GM23248 (cell line): ENCODE data around the gene PSMD5. TPM values are rescaled to one million over a fixed set of nuclear protein-coding genes. Genes with fewer than 3 reads are reported as not detected.

Experiments used
- DNase-seq: peaks from one replicate; pipeline ENCODE4 v3.0.0-alpha.2; 2015
- H2AFZ ChIP-seq: fragments of 200-600 bp; sonication (generic); 2 replicates; pipeline ENCODE4 v1.6.1; 2016; ENCODE audit warnings: antibody characterized with exemption
- H3F3A ChIP-seq: fragments of 200-600 bp; sonication (generic); 2 replicates; pipeline ENCODE4 v1.6.1; 2016; ENCODE audit warnings: mild to moderate bottlenecking, antibody characterized with exemption, mixed run types; ENCODE audit not compliant: insufficient read depth
- H3K27ac ChIP-seq: fragments of 200-600 bp; sonication (generic); 2 replicates; pipeline ENCODE4 v1.5.1; 2016; ENCODE audit warnings: mild to moderate bottlenecking
- H3K27me3 ChIP-seq: fragments of 200-600 bp; sonication (generic); replicated peaks from 2 replicates; pipeline ENCODE4 v1.6.1; 2016; ENCODE audit warnings: mild to moderate bottlenecking; ENCODE audit not compliant: insufficient read depth
- H3K36me3 ChIP-seq: fragments of 200-600 bp; sonication (generic); 2 replicates; pipeline ENCODE4 v1.6.1; 2016; ENCODE audit warnings: low read depth, mild to moderate bottlenecking
- H3K4me1 ChIP-seq: fragments of 200-600 bp; sonication (generic); 2 replicates; pipeline ENCODE4 v1.6.1; 2016; ENCODE audit warnings: mild to moderate bottlenecking; ENCODE audit not compliant: insufficient read depth
- H3K4me2 ChIP-seq: fragments of 200-600 bp; sonication (generic); one replicate; pipeline ENCODE4 v1.6.1; 2016; ENCODE audit warnings: mild to moderate bottlenecking; ENCODE audit not compliant: unreplicated experiment
- H3K4me3 ChIP-seq: fragments of 200-600 bp; sonication (generic); 2 replicates; pipeline ENCODE4 v1.5.1; 2016; ENCODE audit warnings: mild to moderate bottlenecking
- H3K79me2 ChIP-seq: fragments of 200-600 bp; sonication (generic); 2 replicates; pipeline ENCODE4 v1.6.1; 2016; ENCODE audit warnings: mild to moderate bottlenecking; ENCODE audit not compliant: insufficient read depth
- H3K9ac ChIP-seq: fragments of 200-600 bp; sonication (generic); 2 replicates; pipeline ENCODE4 v1.6.1; 2016; ENCODE audit warnings: mild to moderate bottlenecking
- H3K9me2 ChIP-seq: fragments of 200-600 bp; sonication (generic); 2 replicates; pipeline ENCODE4 v1.6.1; 2016; ENCODE audit warnings: mixed run types, mild to moderate bottlenecking, moderate library complexity; ENCODE audit not compliant: insufficient read depth
- H3K9me3 ChIP-seq: fragments of 200-600 bp; sonication (generic); one replicate; pipeline ENCODE4 v1.6.1; 2017; ENCODE audit warnings: low read depth
- H4K20me1 ChIP-seq: fragments of 200-600 bp; sonication (generic); 2 replicates; pipeline ENCODE4 v1.6.0; 2016; ENCODE audit not compliant: insufficient read depth
- EZH2 ChIP-seq: fragments of 200-600 bp; sonication (generic); IDR thresholded peaks from 2 replicates; pipeline ENCODE4 v1.6.1; 2018; ENCODE audit warnings: antibody characterized with exemption, mild to moderate bottlenecking; ENCODE audit not compliant: insufficient read depth, poor library complexity, severe bottlenecking
- EZH2phosphoT487 ChIP-seq: fragments of 200-600 bp; sonication (generic); IDR thresholded peaks from 2 replicates; pipeline ENCODE4 v1.6.1; 2018; ENCODE audit warnings: antibody characterized with exemption, moderate library complexity, mild to moderate bottlenecking, low read depth; ENCODE audit not compliant: insufficient read depth
- WGBS, 2 experiments: methylation state at CpG; one replicate each; pipeline ENCODE4 v1.1.6; 2015 to 2017; ENCODE audit warnings: low lambda C conversion rate in 2 of 2, low coverage in 1 of 2; ENCODE audit errors: missing lambda C conversion rate in 2 of 2; 5-methylcytosine and 5-hydroxymethylcytosine counted together
- in situ Hi-C: fragments of 300-500 bp; cut with MboI; formaldehyde crosslinking; loops from 2 replicates; pipeline ENCODE4 v1.15.0; 2020
- polyA plus RNA-seq: library from polyadenylated mRNA; unstranded; fragments of >200 nt; fragmentation: Nextera tagmentation; extraction: Ambion mirVana; gene quantifications from 2 replicates; pipeline ENCODE4 v1.2.1, GENCODE V29; 2016
- total RNA-seq: library from RNA; depleted of rRNA; stranded (reverse); fragments of >200 nt; shearing (Covaris generic); gene quantifications from 2 replicates; pipeline ENCODE4 v1.2.3, GENCODE V29; 2014; rRNA removed

PSMD5 gene
- total and polyA plus RNA-seq, 2 experiments from 2014 or later, result 37.2 to 43.3 TPM

DNA sequence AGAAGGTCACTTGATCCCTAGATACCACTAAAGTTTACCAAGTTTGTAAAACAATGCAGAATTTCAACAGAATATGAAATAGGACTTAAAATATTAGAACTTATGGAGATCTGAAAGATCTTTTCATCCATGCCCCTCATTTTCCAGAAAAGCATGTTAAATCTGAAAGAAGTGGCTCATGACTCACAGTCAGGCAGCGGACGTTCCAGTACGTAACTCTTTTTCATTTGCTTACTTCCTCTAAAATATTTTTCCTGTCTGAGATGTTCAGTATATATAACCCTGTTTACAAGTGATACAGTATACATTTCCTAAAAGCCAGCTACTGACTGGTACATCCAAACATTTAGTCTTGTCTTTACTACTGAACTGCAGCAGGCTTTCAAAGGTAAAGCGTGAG is 71.8 kb downstream of the PSMD5 start:
- no peaks in the 10 kb centered on the region for H3K4me1 ChIP-seq
- WGBS, 2 experiments, result 98 to 99% methylated on average over 4 of the region's 4 CpGs
- in situ Hi-C loops, result no loop called here
- no peaks in the 10 kb centered on the region for H3K27me3 ChIP-seq
- DNase-seq, result no peak
- H3K4me3 ChIP-seq, result no peak overlapping the region
- H3K27ac ChIP-seq, result no peak overlapping the region
- no peaks in the 10 kb centered on the region for H3F3A ChIP-seq
- no peaks in the 10 kb centered on the region for H3K9me3 ChIP-seq
- H2AFZ ChIP-seq, result no peak overlapping the region
- H3K9ac ChIP-seq, result no peak overlapping the region
- H4K20me1 ChIP-seq, result no peaks in the 10 kb centered on the region
- peaks cover 18% of the 10 kb centered on the region; the same call in 1 of the 2 replicates for H3K79me2 ChIP-seq
- peaks cover 48% of the 10 kb centered on the region for H3K36me3 ChIP-seq
- H3K9me2 ChIP-seq, result no peaks in the 10 kb centered on the region
- H3K4me2 ChIP-seq, result no peak overlapping the region
- no peak for TF ChIP-seq EZH2
- TF ChIP-seq EZH2phosphoT487, result no peak

DNA sequence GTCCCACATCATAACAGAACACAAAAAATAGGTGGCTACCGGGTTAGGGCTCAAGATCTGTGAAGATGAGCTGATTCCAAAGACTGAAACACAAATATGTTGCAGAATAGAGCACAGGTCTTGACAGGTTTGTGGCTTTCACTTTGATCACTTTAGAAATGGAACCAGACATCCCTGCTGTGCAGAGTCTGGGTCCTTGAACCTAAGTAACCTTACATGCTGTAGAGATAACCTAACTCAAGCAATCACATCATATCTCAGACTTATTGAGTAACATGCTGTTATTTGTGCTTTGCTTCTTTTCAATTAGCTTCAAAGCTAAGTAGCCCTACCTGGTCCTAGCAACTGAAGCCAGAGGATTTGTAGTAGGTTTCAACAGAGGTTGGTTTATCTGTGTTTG is 73.8 kb downstream of the PSMD5 start:
- Histone ChIP-seq H4K20me1 (no peaks in the 10 kb centered on the region), H3K4me2 (no peak overlapping the region), H3K27me3 (no peaks in the 10 kb centered on the region), H3K27ac (no peak overlapping the region), H3K9ac (no peak overlapping the region), H3K9me2 (no peaks in the 10 kb centered on the region), H3F3A (no peaks in the 10 kb centered on the region), H3K9me3 (no peaks in the 10 kb centered on the region), H3K4me3 (no peak overlapping the region), H3K36me3 (peaks cover 38% of the 10 kb centered on the region), H3K79me2 (0 out of 2 replicates have a peak, but pooled peaks cover 17% of the 10 kb centered on the region), H2AFZ (no peak overlapping the region), H3K4me1 (no peaks in the 10 kb centered on the region)
- in situ Hi-C loops, result no loop called here
- TF ChIP-seq EZH2phosphoT487 (no peak), EZH2 (no peak)
- WGBS, 2 experiments, result 25 to 67% methylated on average over 1 of the region's 1 CpG
- DNase-seq, result no peak

DNA sequence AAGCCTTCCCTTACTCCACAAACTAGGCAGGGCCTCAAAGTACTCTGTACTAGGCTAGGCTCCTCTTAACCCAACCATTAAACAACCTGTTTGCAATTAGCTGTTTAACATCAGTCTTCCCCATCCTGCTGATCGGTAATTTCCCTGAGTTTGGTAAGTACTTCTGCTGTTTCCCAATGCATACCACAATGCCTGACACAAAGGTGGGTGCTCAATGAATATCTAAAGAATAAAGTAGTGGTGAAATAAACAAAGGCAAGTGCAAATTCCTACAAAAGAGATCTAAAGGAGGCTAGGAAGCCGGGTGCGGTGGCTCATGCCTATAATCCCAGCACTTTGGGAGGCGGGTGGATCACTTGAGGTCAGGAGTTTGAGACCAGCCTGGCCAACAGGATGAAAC is 74.5 kb downstream of the PSMD5 start:
- Histone ChIP-seq H3K4me3 (no peak overlapping the region), H3K9me2 (no peaks in the 10 kb centered on the region), H3K79me2 (0 out of 2 replicates have a peak, but pooled peaks cover 17% of the 10 kb centered on the region), H3K9ac (no peak overlapping the region), H2AFZ (no peak overlapping the region), H3K4me2 (no peak overlapping the region), H3K27ac (no peak overlapping the region), H4K20me1 (no peaks in the 10 kb centered on the region), H3F3A (no peaks in the 10 kb centered on the region), H3K9me3 (no peaks in the 10 kb centered on the region), H3K27me3 (no peaks in the 10 kb centered on the region), H3K36me3 (peaks cover 44% of the 10 kb centered on the region), H3K4me1 (no peaks in the 10 kb centered on the region)
- in situ Hi-C loops, result no loop called here
- WGBS, 2 experiments, result 83 to 85% methylated on average over 4 of the region's 4 CpGs
- no peak for TF ChIP-seq EZH2
- DNase-seq, result no peak

DNA sequence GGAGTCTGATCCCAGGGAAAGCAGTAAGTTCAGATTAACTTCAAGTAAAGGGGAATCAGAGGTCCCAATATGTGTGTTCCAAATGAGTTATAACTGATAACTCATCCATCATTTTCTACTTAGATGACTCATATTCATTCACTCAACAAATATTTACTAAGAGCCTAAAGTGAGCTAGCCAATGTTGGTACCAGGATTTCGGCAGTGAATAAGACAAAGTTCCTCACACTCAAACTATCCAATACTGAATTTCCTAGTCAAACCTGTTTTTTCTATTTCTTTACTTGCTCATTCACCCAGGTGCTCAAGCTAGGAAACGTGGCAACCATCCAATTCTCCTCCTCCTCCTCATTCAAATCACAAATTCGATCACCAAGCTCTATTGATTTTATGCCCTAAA is 75.3 kb downstream of the PSMD5 start:
- Histone ChIP-seq H3K4me1 (no peaks in the 10 kb centered on the region), H3K9me2 (no peaks in the 10 kb centered on the region), H3K79me2 (0 out of 2 replicates have a peak, but pooled peaks cover 17% of the 10 kb centered on the region), H3K27ac (no peak overlapping the region), H2AFZ (no peak overlapping the region), H3F3A (no peaks in the 10 kb centered on the region), H3K36me3 (peaks cover 42% of the 10 kb centered on the region), H3K4me2 (no peak overlapping the region), H3K27me3 (no peaks in the 10 kb centered on the region), H4K20me1 (no peaks in the 10 kb centered on the region), H3K4me3 (no peak overlapping the region), H3K9ac (no peak overlapping the region), H3K9me3 (no peaks in the 10 kb centered on the region)
- 92 to 98% methylated on average over 3 of the region's 3 CpGs for WGBS, 2 experiments
- in situ Hi-C loops, result no loop called here
- TF ChIP-seq EZH2phosphoT487 (no peak), EZH2 (no peak)
- DNase-seq, result no peak

Other genes starting within 250 kb of the PSMD5 start
- gene MEGF9, start 128.5 kb downstream of the PSMD5 start, total RNA-seq, result 3.8 and 4.2 TPM in 2 replicates
- gene MEGF9, start 128.5 kb downstream of the PSMD5 start, polyA plus RNA-seq, result 2.1 and 2.3 TPM in 2 replicates
- gene FBXW2, start 49.5 kb downstream of the PSMD5 start, total RNA-seq, result 18.3 and 23.7 TPM in 2 replicates
- 45.5 and 47.1 TPM in 2 replicates for gene FBXW2, start 49.5 kb downstream of the PSMD5 start, polyA plus RNA-seq
- 16.7 and 28.2 TPM in 2 replicates for gene PHF19, start 34.3 kb upstream of the PSMD5 start, total RNA-seq
- gene PHF19, start 34.3 kb upstream of the PSMD5 start, polyA plus RNA-seq, result 15.1 and 17.1 TPM in 2 replicates
- gene TRAF1, start 83.9 kb upstream of the PSMD5 start, total RNA-seq, result 0.38 and 0.54 TPM in 2 replicates
- 0.54 and 0.75 TPM in 2 replicates for gene TRAF1, start 83.9 kb upstream of the PSMD5 start, polyA plus RNA-seq
- 1.6 and 2.4 TPM in 2 replicates for gene C5, start 207.4 kb upstream of the PSMD5 start, total RNA-seq
- gene C5, start 207.4 kb upstream of the PSMD5 start, polyA plus RNA-seq, result 0.58 and 1.2 TPM in 2 replicates
- 6.3 and 7.3 TPM in 2 replicates for gene CNTRL, start 232.0 kb upstream of the PSMD5 start, total RNA-seq
- 3.7 and 4.4 TPM in 2 replicates for gene CNTRL, start 232.0 kb upstream of the PSMD5 start, polyA plus RNA-seq